ENCODE measurements around the gene TULP4.

TULP4 gene

DNA sequence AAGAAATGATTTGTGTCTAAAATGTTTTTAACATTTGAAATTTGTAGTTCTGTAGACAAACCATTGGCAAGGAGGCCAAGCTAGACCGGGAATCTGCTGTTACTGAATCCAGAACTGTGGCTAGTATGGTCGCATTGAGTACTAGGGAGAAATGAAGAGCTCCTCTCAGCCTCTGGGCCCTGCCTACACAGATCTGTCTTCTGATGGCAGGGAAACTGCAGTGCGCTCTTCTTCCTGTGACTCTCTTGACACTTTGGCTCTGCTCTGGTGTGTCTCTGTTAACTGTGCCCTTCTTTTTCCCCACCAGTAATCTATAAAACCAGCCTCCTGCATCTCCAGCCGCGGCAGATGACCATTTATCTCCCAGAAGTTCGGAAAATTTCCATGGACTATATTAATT lies 186.1 kb downstream of the TULP4 start:
- no peak overlapping the region for H3K4me3 ChIP-seq (ENCODE audit: low read depth, low read length)
- TF ChIP-seq, protein P1, sequence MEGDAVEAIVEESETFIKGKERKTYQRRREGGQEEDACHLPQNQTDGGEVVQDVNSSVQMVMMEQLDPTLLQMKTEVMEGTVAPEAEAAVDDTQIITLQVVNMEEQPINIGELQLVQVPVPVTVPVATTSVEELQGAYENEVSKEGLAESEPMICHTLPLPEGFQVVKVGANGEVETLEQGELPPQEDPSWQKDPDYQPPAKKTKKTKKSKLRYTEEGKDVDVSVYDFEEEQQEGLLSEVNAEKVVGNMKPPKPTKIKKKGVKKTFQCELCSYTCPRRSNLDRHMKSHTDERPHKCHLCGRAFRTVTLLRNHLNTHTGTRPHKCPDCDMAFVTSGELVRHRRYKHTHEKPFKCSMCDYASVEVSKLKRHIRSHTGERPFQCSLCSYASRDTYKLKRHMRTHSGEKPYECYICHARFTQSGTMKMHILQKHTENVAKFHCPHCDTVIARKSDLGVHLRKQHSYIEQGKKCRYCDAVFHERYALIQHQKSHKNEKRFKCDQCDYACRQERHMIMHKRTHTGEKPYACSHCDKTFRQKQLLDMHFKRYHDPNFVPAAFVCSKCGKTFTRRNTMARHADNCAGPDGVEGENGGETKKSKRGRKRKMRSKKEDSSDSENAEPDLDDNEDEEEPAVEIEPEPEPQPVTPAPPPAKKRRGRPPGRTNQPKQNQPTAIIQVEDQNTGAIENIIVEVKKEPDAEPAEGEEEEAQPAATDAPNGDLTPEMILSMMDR (IDR thresholded peaks at IDR 0.05; ENCODE audit: low read depth, low read length) = no peak

DNA sequence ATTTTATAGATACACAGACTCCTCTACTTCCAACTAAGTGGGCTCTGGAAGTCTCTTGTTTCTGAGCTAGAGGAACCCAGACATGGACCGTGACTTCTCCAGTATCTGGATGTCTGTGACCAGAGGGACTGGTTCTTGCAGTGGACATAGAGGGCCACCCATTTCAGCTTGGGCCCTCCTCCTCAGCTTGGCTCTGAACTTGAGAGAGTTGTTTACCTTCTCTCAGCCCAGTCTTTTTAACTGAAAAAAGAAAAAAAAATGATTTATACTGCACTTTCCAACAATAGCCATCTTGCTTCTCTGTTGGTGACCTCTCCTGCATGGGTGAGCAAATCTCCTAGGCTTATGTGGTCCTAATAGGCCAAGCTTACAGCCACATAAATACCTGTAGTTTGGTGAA lies 187.3 kb downstream of the TULP4 start:
- TF ChIP-seq, protein P1 (IDR thresholded peaks at IDR 0.05; ENCODE audit: low read depth, low read length) = no peak
- H3K4me3 ChIP-seq (ENCODE audit: low read depth, low read length) = no peak overlapping the region

DNA sequence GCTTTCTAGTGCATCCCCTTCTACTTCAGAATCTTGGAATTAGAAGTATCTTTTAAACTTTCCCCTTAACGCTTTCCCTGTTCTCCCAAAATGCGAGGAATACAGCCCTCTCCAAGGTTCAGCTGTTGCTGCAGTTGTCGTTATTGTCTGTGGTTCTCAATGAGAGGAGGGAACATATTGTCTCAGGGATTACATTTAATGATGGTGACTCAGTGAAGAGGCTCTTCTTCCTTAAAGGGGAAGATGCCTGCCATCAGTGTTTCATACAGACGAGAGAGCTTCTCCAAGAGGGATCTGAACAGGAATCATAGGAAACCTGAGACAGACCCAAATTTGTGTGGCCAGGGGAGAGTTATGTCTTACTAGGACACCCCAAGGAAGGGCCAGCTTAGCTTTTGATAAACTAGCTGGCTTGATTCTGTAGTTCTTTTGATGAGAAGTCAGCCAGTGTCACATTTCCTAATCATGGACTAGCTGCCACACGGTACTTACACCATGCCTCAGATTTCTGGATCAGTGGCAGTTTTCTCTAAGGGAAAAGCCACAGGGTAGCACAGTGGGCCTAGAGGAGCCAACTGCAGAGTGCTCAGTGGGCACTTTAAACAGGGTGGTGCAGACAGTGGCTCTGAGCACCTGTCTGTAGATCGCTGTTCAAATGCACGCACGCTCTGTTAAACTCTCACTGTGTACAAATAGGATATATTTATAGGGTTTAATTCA lies 187.9 kb downstream of the TULP4 start:
- no peak overlapping the region for H3K4me3 ChIP-seq (ENCODE audit: low read depth, low read length)
- TF ChIP-seq, protein P1 (IDR thresholded peaks at IDR 0.05; ENCODE audit: low read depth, low read length) = no peak

DNA sequence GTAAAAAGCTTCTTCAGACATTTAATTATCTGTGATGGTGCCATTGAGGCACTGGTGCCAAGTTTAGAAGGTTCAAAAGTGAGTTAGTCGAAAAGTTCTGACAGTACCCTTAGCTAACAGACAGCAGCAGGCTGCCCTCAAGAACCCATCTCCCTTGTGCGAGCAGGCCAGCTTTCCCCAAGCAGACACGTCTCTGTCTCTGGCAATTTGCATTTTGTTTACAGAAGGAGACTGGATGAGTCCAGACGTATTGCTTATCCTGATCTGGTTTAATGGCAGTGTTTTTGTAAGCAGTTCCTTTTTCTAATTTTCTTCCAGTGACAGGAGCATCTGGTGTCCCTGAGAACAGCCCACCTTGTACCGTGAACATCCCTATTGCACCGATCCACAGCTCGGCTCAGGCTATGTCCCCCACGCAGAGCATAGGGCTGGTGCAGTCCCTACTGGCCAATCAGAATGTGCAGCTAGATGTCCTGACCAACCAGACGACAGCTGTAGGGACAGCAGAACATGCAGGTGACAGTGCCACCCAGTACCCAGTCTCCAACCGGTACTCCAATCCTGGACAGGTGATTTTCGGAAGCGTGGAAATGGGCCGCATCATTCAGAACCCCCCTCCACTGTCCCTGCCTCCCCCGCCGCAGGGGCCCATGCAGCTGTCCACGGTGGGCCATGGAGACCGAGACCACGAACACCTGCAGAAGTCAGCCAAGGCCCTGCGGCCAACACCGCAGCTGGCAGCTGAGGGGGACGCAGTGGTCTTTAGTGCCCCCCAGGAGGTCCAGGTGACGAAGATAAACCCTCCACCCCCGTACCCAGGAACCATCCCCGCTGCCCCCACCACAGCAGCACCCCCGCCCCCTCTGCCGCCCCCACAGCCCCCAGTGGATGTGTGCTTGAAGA lies 189.3 kb downstream of the TULP4 start:
- H3K4me3 ChIP-seq (ENCODE audit: low read depth, low read length) = no peak overlapping the region
- TF ChIP-seq, protein P1 (IDR thresholded peaks at IDR 0.05; ENCODE audit: low read depth, low read length) = no peak

DNA sequence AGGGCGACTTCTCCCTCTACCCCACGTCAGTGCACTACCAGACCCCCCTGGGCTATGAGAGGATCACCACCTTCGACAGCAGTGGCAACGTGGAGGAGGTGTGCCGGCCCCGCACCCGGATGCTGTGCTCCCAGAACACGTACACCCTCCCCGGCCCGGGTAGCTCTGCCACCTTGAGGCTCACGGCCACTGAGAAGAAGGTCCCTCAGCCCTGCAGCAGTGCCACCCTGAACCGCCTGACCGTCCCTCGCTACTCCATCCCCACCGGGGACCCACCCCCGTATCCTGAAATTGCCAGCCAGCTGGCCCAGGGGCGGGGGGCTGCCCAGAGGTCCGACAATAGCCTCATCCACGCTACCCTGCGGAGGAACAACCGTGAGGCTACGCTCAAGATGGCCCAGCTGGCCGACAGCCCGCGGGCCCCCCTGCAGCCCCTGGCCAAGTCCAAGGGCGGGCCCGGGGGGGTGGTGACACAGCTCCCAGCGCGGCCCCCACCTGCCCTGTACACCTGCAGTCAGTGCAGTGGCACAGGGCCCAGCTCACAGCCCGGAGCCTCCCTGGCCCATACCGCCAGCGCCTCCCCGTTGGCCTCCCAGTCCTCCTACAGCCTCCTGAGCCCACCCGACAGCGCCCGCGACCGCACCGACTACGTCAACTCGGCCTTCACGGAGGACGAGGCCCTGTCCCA lies 190.1 kb downstream of the TULP4 start:
- TF ChIP-seq, protein P1 (IDR thresholded peaks at IDR 0.05; ENCODE audit: low read depth, low read length) = no peak
- H3K4me3 ChIP-seq (ENCODE audit: low read depth, low read length) = no peak overlapping the region

DNA sequence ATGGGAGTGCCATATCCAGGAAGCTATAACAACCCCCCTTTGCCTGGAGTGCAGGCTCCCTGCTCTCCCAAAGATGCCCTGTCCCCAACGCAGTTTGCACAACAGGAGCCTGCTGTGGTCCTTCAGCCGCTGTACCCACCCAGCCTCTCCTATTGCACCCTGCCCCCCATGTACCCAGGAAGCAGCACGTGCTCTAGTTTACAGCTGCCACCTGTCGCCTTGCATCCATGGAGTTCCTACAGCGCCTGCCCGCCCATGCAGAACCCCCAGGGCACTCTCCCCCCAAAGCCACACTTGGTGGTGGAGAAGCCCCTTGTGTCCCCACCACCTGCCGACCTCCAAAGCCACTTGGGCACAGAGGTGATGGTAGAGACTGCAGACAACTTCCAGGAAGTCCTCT lies 191.0 kb downstream of the TULP4 start:
- TF ChIP-seq, protein P1 (IDR thresholded peaks at IDR 0.05; ENCODE audit: low read depth, low read length) = no peak
- no peak overlapping the region for H3K4me3 ChIP-seq (ENCODE audit: low read depth, low read length)

All from WI38 (cell line).